Stomach (tissue), 9 donors: ENCODE results near the gene DCDC2. TPM values are rescaled to one million over a fixed set of nuclear protein-coding genes. Genes with fewer than 3 reads are reported as not detected.

ENCODE experiments used
- DNase-seq, 2 donors: peaks; one replicate each; pipeline versions ENCODE4 v3.0.0 to v3.0.0-alpha.2; 2013 to 2019
- H3K27ac ChIP-seq, 5 donors: fragments of 200-600 bp in 4 of 5; sonication (generic) in 4 of 5; one replicate each; pipeline ENCODE4 v1.5.1; 2013 to 2019; ENCODE audit warnings: mild to moderate bottlenecking in 1 of 5, moderate library complexity in 1 of 5
- H3K27me3 ChIP-seq, 3 donors: fragments of 200-600 bp; sonication (generic); one replicate each; pipeline ENCODE4 v1.5.1; 2017 to 2019; ENCODE audit warnings: mixed run types in 1 of 3
- H3K36me3 ChIP-seq, 4 donors: fragments of 200-600 bp; sonication (generic); 1 replicate in 3 of 4; 2 replicates in 1 of 4; pipeline ENCODE4 v1.5.1; 2016 to 2019
- H3K4me1 ChIP-seq, 4 donors: fragments of 200-600 bp; sonication (generic); one replicate each; pipeline ENCODE4 v1.5.1; 2016 to 2019
- H3K4me3 ChIP-seq, 4 donors: fragments of 200-600 bp; sonication (generic) in 3 of 4; one replicate each; pipeline ENCODE4 v1.5.1; 2016 to 2019; ENCODE audit warnings: mild to moderate bottlenecking in 1 of 4
- H3K9me3 ChIP-seq, 4 donors: fragments of 200-600 bp; sonication (generic); one replicate each; pipeline ENCODE4 v1.5.1; 2016 to 2019
- CTCF ChIP-seq, 7 experiments: fragments of 450-650 bp in 4 of 7; fragments of 200-600 bp in 3 of 7; sonication (generic) in 3 of 7; IDR thresholded peaks; one replicate each; pipeline ENCODE4 v1.5.1; 2016 to 2019; ENCODE audit warnings: antibody characterized with exemption in 7 of 7, control low read depth in 2 of 7, mild to moderate bottlenecking in 1 of 7
- EP300 ChIP-seq: sonication (generic); formaldehyde crosslinking; IDR thresholded peaks from one replicate; pipeline ENCODE4 v1.6.1; 2017; ENCODE audit warnings: antibody characterized with exemption
- POLR2A ChIP-seq, 4 donors: fragments of 450-650 bp; IDR thresholded peaks; one replicate each; pipeline ENCODE4 v1.6.1; 2016; ENCODE audit warnings: antibody characterized with exemption in 4 of 4, control low read depth in 2 of 4, mild to moderate bottlenecking in 1 of 4, moderate library complexity in 1 of 4
- POLR2AphosphoS5 ChIP-seq, 3 donors: sonication (generic); formaldehyde crosslinking; IDR thresholded peaks; one replicate each; pipeline ENCODE4 v1.6.1; 2016; ENCODE audit warnings: antibody characterized with exemption in 3 of 3
- WGBS, 5 donors: extraction: QIAGEN DNeasy Blood & Tissue Kit in 3 of 5; methylation state at CpG; one replicate each; pipeline versions ENCODE4 v1.1.5 to v1.1.7; 2013 to 2018; 5-methylcytosine and 5-hydroxymethylcytosine counted together
- intact Hi-C: fragments of 100-400 bp; cut with DNase I; formaldehyde crosslinking; loops from one replicate; pipeline ENCODE4 v1.15.1; 2023; ENCODE audit warnings: low total_unique reads
- polyA plus RNA-seq, 3 donors: library from polyadenylated mRNA; stranded (reverse); fragments of 200-250 nt; gene quantifications; one replicate each; pipeline ENCODE4 v1.2.3, GENCODE V29; 2013
- total RNA-seq, 5 donors: library from RNA; depleted of rRNA; stranded (reverse); fragments of >200 nt; gene quantifications; one replicate each; pipeline versions ENCODE4 v1.1.0 to v1.2.3, GENCODE V29; 2014 to 2016
- donor health status: healthy with polysubstance abuse.
- donor health status: Bipolar disorder and iron deficiency.
- donor health status: healthy.

The DCDC2 gene
- total and polyA plus RNA-seq, 8 donors = under 0.01 to 2.8 (median 1.4) TPM

DNA sequence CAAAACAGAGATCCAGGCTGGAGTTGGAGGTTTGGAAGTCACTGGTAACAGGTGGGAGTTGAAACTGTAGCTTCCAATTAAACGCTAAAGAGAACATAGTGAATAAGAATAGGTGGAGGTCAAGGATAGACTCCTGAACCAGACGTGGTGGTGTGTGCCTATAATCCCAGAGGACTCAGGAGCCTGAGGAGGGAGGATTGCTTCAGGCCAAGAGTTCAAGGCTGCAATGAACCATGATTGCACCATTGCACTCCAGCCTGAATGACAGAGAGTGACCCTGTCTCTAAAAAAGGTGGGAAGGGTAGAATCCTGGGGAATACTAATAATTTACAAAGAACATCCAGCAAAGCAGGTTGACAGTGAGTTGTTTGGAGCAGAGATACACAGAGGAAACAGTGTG, 218.2 kb downstream of the DCDC2 start:
- intact Hi-C loops = no loop called here
- TF ChIP-seq POLR2AphosphoS5 (IDR thresholded peaks at IDR 0.05) (no peak), EP300 (no peak), CTCF (IDR thresholded peaks at IDR 0.05) (no peak), POLR2A (IDR thresholded peaks at IDR 0.05) (no peak)
- no peaks in the 10 kb centered on the region for H3K27me3 ChIP-seq
- no peak for DNase-seq
- no peaks in the 10 kb centered on the region for H3K9me3 ChIP-seq
- H3K4me1 ChIP-seq = no peaks in the 10 kb centered on the region
- 50 to 79% (median 71%) methylated on average over 2 of the region's 2 CpGs for WGBS, 5 donors
- H3K27ac ChIP-seq = no peak overlapping the region
- H3K36me3 ChIP-seq = no peaks in the 10 kb centered on the region
- no peak overlapping the region for H3K4me3 ChIP-seq

GRCh38 chr6:24139080-24139479, 218.8 kb downstream of the DCDC2 start:
- no peak for TF ChIP-seq EP300
- no peak for TF ChIP-seq POLR2AphosphoS5 (IDR thresholded peaks at IDR 0.05)
- TF ChIP-seq POLR2A (IDR thresholded peaks at IDR 0.05) = no peak
- no peak for TF ChIP-seq CTCF (IDR thresholded peaks at IDR 0.05)
- H3K36me3 ChIP-seq = no peaks in the 10 kb centered on the region
- no peaks in the 10 kb centered on the region for H3K4me1 ChIP-seq
- intact Hi-C loops = no loop called here
- H3K9me3 ChIP-seq = no peaks in the 10 kb centered on the region
- H3K27ac ChIP-seq = no peak overlapping the region
- peaks cover 0 to 3% (median 0%) of the 10 kb centered on the region in 3 donors for H3K27me3 ChIP-seq
- WGBS, 5 donors = 79 to 89% (median 83%) methylated on average over 2 of the region's 2 CpGs
- DNase-seq = no peak
- H3K4me3 ChIP-seq = no peak overlapping the region

DNA sequence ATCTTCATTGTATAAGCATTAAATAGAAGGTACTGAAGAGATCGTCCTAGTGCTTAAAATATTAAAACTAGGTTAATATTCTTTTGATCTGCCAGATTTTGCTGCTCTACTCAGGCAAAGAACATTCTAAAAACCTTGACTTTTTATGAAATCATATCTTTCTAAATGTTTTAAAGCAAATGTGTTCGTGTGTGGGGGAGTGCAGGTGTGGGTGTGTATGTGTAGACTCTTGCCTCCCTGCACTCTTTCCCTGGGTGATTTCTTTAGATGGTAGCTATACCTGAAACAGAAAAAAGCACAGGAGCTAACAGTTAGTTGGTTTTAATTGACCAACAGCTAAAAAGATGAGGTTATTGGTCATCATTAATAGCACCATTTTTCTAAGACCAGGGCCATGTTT, 226.1 kb downstream of the DCDC2 start:
- Histone ChIP-seq H3K4me3 (no peak overlapping the region), H3K36me3 (no peaks in the 10 kb centered on the region), H3K27me3 (peaks cover 0 to 8% (median 0%) of the 10 kb centered on the region in 3 donors), H3K9me3 (no peaks in the 10 kb centered on the region), H3K27ac (no peak overlapping the region), H3K4me1 (no peaks in the 10 kb centered on the region)
- no peak for TF ChIP-seq POLR2A (IDR thresholded peaks at IDR 0.05)
- TF ChIP-seq POLR2AphosphoS5 (IDR thresholded peaks at IDR 0.05) = no peak
- no peak for TF ChIP-seq CTCF (IDR thresholded peaks at IDR 0.05)
- no peak for DNase-seq
- intact Hi-C loops = no loop called here
- 69 to 81% (median 76%) methylated on average over 2 of the region's 2 CpGs for WGBS, 5 donors

GRCh38 chr6:24127316-24127715, 230.5 kb downstream of the DCDC2 start:
- Histone ChIP-seq H3K4me3 (no peak overlapping the region), H3K36me3 (no peaks in the 10 kb centered on the region), H3K27me3 (peaks cover 0 to 26% (median 9%) of the 10 kb centered on the region in 3 donors), H3K27ac (no peak overlapping the region), H3K9me3 (no peaks in the 10 kb centered on the region), H3K4me1 (peaks cover 0 to 7% (median 0%) of the 10 kb centered on the region in 4 donors)
- WGBS, 5 donors = 77 to 88% (median 81%) methylated on average over 2 of the region's 2 CpGs
- DNase-seq = no peak
- no peak for TF ChIP-seq POLR2AphosphoS5 (IDR thresholded peaks at IDR 0.05)
- TF ChIP-seq CTCF (IDR thresholded peaks at IDR 0.05) = no peak
- no peak for TF ChIP-seq EP300
- TF ChIP-seq POLR2A (IDR thresholded peaks at IDR 0.05) = no peak
- intact Hi-C loops = no loop called here
